MCF 10A (cell line): Measurements from ENCODE around the gene ATP11B. TPM values are rescaled to one million over a fixed set of nuclear protein-coding genes. Genes with fewer than 3 reads are reported as not detected.

Source experiments
- BruUV-seq: library from RNA; stranded (reverse); fragments of 400-500 nt; replicated peaks from 2 replicates; lab custom pipeline; 2021; lab: Mats Ljungman, UMichigan
- CTCF ChIA-PET: fragments of 300-600 bp; sonication (Branson Sonifier 250); formaldehyde crosslinking; extraction: SDS; loops from one replicate; lab custom pipeline; 2021; ENCODE audit warnings: antibody characterized with exemption, inconsistent platforms; lab: Yijun Ruan, JAX
- POLR2A ChIA-PET: fragments of 300-600, 350-650 bp; sonication (Branson Sonifier 250); formaldehyde crosslinking; extraction: SDS; loops from one replicate; lab custom pipeline; 2020; ENCODE audit warnings: antibody characterized with exemption, inconsistent platforms; lab: Yijun Ruan, JAX
- DNase-seq: peaks from one replicate; pipeline ENCODE4 v3.0.0-alpha.2; 2018; ENCODE audit not compliant: unreplicated experiment
- H3K27ac Mint-ChIP-seq: one replicate; pipeline ENCODE4 v1.8.0; 2022; ENCODE audit warnings: mild to moderate bottlenecking, low read depth, mixed read lengths; ENCODE audit not compliant: unreplicated experiment
- H3K27me3 Mint-ChIP-seq: one replicate; pipeline ENCODE4 v1.8.0; 2022; ENCODE audit warnings: mixed read lengths; ENCODE audit not compliant: insufficient read depth, unreplicated experiment
- H3K36me3 Mint-ChIP-seq: one replicate; pipeline ENCODE4 v1.8.0; 2022; ENCODE audit warnings: mild to moderate bottlenecking, moderate library complexity, mixed read lengths; ENCODE audit not compliant: insufficient read depth, unreplicated experiment
- H3K4me1 Mint-ChIP-seq: one replicate; pipeline ENCODE4 v1.8.0; 2022; ENCODE audit warnings: mixed read lengths; ENCODE audit not compliant: insufficient read depth, unreplicated experiment
- H3K4me3 Mint-ChIP-seq: one replicate; pipeline ENCODE4 v1.8.0; 2022; ENCODE audit warnings: mild to moderate bottlenecking, moderate library complexity, mixed read lengths; ENCODE audit not compliant: unreplicated experiment
- H3K9me3 Mint-ChIP-seq: one replicate; pipeline ENCODE4 v1.8.0; 2022; ENCODE audit warnings: mixed read lengths; ENCODE audit not compliant: unreplicated experiment
- CTCF ChIP-seq: fragments of 200-600 bp; IDR thresholded peaks from one replicate; pipeline ENCODE4 v1.8.0; 2022; ENCODE audit warnings: antibody characterized with exemption, mild to moderate bottlenecking; ENCODE audit not compliant: unreplicated experiment
- intact Hi-C: fragments of 100-400 bp; cut with micrococcal nuclease; formaldehyde crosslinking; loops from 2 replicates; pipeline ENCODE4 v1.14.1; 2022
- total RNA-seq: library from RNA; stranded (reverse); gene quantifications from 2 replicates; pipeline ENCODE4 v1.2.3, GENCODE V29; 2022

Gene ATP11B
- total RNA-seq, 1 experiment from 2014 or later: 66.2 TPM

- Mint-ChIP-seq H3K4me3 (no peak overlapping the region), H3K9me3 (no peaks in the 10 kb centered on the region), H3K27ac (no peak overlapping the region), H3K27me3 (no peaks in the 10 kb centered on the region), H3K36me3 (peaks cover 26% of the 10 kb centered on the region), H3K4me1 (peaks cover 7% of the 10 kb centered on the region)
- ChIA-PET POLR2A (interaction anchor here (0.7 kb wide), 1 partner anchor 8 kb away, joined by 3 read pairs; no protein-coding TSS in a partner anchor), CTCF (no interaction called here)
- no peak for TF ChIP-seq CTCF
- no TSS peak for BruUV-seq
- DNase-seq: no peak
- intact Hi-C loops: no loop called here
These were observed 120.6 kb downstream of the ATP11B start for GRCh38 chr3:182913889-182914288.

- ChIA-PET CTCF (no interaction called here), POLR2A (interaction anchor here (0.7 kb wide), 2 partner anchors 8 to 12 kb away, joined by 3 read pairs; no protein-coding TSS in a partner anchor)
- Mint-ChIP-seq H3K27me3 (no peaks in the 10 kb centered on the region), H3K9me3 (no peaks in the 10 kb centered on the region), H3K36me3 (peaks cover 30% of the 10 kb centered on the region), H3K27ac (no peak overlapping the region), H3K4me1 (peaks cover 7% of the 10 kb centered on the region), H3K4me3 (no peak overlapping the region)
- no peak for DNase-seq
- intact Hi-C loops: no loop called here
- no TSS peak for BruUV-seq
- TF ChIP-seq CTCF: no peak
These were observed 121.0 kb downstream of the ATP11B start for GRCh38 chr3:182914341-182914740.

- H3K9me3 Mint-ChIP-seq: no peaks in the 10 kb centered on the region
- intact Hi-C loops: no loop called here
- no peak for DNase-seq
- BruUV-seq: no TSS peak
- peaks cover 40% of the 10 kb centered on the region for H3K36me3 Mint-ChIP-seq
- no peak overlapping the region for H3K27ac Mint-ChIP-seq
- ChIA-PET CTCF (no interaction called here), POLR2A (interaction anchor here (0.6 to 0.7 kb wide), 2 partner anchors 14 to 84 kb away, joined by 3 read pairs; no protein-coding TSS in a partner anchor)
- H3K4me1 Mint-ChIP-seq: peaks cover 6% of the 10 kb centered on the region
- TF ChIP-seq CTCF: no peak
- no peaks in the 10 kb centered on the region for H3K27me3 Mint-ChIP-seq
- no peak overlapping the region for H3K4me3 Mint-ChIP-seq
These were observed 123.8 kb downstream of the ATP11B start for GRCh38 chr3:182917134-182917533.

GRCh38 chr3:182919866-182920357 is 126.6 kb downstream of the ATP11B start:
- no TSS peak for BruUV-seq

More at GRCh38 chr3:182919866-182920357, 126.6 kb downstream of the ATP11B start:
- H3K27me3 Mint-ChIP-seq: no peaks in the 10 kb centered on the region
- no peak for TF ChIP-seq CTCF
- H3K27ac Mint-ChIP-seq: no peak overlapping the region
- CTCF ChIA-PET: interaction anchor here (2.4 kb wide), 1 partner anchor 10 kb away, joined by 9 read pairs; no protein-coding TSS in a partner anchor
- intact Hi-C loops: no loop called here
- no peak for DNase-seq
- H3K4me1 Mint-ChIP-seq: peaks cover 6% of the 10 kb centered on the region
- no peaks in the 10 kb centered on the region for H3K9me3 Mint-ChIP-seq
- H3K36me3 Mint-ChIP-seq: peaks cover 23% of the 10 kb centered on the region
- no peak overlapping the region for H3K4me3 Mint-ChIP-seq
- POLR2A ChIA-PET: interaction anchor here (0.7 to 1.1 kb wide), 3 partner anchors 16 to 203 kb away, joined by 3 read pairs; no protein-coding TSS in a partner anchor
